Measurements from ENCODE around the gene CTSL.
"Not testable (repeated sequence)": the region's sequence is repeated elsewhere in the genome, so short reads cannot be mapped to it uniquely, and the experiment has no call there.

The CTSL gene

DNA sequence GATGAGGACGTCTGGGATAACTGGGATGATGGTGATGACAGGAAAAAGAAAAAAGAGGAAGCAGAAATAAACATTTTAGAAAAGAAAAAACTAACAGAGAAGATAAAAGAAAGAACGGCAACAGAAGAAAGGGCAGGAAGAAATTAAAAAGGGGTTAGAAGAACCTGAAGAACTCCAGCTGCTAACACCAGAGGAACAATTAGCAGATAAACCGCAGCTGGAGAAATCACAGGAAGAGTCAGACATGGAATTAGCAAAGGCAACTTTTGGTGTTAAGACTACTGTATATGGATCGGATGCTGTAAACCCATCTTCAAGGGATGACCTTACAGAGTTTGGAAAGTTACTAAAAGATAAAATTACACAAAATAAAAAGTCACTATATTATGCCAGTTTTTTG is 15.4 kb downstream of the CTSL start:
- TF ChIP-seq, protein P1, sequence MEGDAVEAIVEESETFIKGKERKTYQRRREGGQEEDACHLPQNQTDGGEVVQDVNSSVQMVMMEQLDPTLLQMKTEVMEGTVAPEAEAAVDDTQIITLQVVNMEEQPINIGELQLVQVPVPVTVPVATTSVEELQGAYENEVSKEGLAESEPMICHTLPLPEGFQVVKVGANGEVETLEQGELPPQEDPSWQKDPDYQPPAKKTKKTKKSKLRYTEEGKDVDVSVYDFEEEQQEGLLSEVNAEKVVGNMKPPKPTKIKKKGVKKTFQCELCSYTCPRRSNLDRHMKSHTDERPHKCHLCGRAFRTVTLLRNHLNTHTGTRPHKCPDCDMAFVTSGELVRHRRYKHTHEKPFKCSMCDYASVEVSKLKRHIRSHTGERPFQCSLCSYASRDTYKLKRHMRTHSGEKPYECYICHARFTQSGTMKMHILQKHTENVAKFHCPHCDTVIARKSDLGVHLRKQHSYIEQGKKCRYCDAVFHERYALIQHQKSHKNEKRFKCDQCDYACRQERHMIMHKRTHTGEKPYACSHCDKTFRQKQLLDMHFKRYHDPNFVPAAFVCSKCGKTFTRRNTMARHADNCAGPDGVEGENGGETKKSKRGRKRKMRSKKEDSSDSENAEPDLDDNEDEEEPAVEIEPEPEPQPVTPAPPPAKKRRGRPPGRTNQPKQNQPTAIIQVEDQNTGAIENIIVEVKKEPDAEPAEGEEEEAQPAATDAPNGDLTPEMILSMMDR (IDR thresholded peaks at IDR 0.05; ENCODE audit: low read length, missing control alignments) = no peak
- DNase-seq (ENCODE audit: low read depth) = no peak

DNA sequence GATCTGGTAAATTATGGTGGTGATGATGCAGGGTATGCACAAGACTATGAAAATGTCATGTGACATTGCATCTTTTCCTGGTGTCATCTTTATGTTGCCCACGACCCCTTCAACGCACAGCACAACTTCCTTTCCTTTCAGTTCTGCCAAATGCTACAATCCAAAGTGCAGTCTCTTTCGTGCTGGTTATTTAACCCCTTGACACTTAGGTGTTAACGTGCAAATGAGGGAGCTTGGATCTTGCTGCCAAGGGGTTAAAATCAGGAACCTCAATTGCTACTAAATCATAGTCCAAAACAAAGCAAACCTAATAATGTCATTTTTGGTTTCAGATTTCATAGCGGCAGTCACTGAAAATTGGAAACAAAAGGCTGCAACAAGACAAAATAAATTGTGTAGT is 16.0 kb downstream of the CTSL start:
- TF ChIP-seq, protein P1 (IDR thresholded peaks at IDR 0.05; ENCODE audit: low read length, missing control alignments) = no peak
- DNase-seq (ENCODE audit: low read depth) = no peak
- H3K4me3 ChIP-seq (replicated peaks; ENCODE audit: low read depth, low read length) = no peak overlapping the region

More for the DNA sequence above, 15.4 kb downstream of the CTSL start:
- H3K4me3 ChIP-seq (replicated peaks; ENCODE audit: low read depth, low read length) = no peak overlapping the region

DNA sequence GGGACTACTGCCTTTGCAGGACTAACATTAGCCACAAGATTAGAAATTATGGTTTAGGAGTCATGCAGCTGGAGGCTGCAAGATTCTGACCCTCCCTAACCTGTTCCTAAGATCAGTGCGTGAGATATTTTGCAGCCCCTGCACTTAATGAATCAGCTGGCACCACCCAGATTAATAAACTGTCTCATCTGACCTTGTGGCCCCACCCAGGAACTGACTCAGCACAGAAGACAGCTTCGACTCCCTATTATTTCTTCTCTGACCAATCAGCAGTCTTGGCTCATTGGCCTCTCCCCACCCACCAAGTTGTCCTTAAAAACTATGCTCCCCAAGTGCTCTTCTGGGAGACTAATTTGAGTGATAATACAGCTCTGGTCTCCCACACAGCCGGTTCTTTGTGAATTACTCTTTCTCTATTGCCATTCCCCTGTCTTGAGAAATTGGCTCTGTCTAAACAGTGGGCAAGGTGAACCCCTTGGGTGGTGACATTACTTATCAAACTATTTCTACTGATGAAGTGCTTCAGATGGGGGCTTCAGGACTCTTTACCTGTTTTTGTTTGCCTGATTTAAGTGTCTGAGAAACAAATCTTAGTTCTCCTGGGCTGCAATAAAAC is 17.0 kb downstream of the CTSL start:
- no peak overlapping the region for H3K4me3 ChIP-seq (replicated peaks; ENCODE audit: low read depth, low read length)
- TF ChIP-seq, protein P1 (IDR thresholded peaks at IDR 0.05; ENCODE audit: low read length, missing control alignments) = no peak
- DNase-seq (ENCODE audit: low read depth) = no peak

DNA sequence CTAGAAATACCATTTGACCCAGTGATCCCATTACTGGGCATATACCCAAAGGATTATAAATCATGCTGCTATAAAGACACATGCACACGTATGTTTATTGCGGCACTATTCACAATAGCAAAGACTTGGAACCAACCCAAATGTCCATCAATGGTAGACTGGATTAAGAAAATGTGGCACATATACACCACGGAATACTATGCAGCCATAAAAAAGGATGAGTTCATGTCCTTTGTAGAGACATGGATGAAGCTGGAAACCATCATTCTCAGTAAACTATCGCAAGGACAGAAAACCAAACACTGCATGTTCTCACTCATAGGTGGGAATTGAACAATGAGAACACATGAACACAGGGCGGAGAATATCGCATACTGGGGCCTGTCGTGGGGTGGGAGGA is 18.3 kb downstream of the CTSL start:
- not testable (repeated sequence) for DNase-seq (ENCODE audit: low read depth)

DNA sequence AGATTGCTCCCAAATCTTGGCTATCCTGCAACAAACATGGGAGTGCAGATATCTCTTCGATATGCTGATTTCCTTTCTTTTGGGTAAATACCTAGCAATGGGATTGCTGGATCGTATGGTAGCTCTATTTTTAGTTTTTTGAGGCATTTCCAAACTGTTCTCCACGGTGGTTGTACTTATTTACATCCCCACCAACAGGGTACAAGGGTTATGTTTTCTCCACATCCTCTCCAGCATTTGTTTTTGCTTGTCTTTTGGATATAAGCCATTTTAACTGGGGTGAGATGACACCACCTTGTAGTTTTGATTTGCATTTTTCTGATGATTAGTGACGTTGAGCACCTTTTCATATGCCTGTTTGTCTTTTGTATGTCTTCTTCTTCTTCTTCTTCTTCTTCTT is 20.3 kb downstream of the CTSL start:
- TF ChIP-seq, protein P1 (IDR thresholded peaks at IDR 0.05; ENCODE audit: low read length, missing control alignments) = no peak
- no peak overlapping the region for H3K4me3 ChIP-seq (replicated peaks; ENCODE audit: low read depth, low read length)

More for the DNA sequence above, 18.3 kb downstream of the CTSL start:
- not testable (repeated sequence) for H3K4me3 ChIP-seq (replicated peaks; ENCODE audit: low read depth, low read length)

DNA sequence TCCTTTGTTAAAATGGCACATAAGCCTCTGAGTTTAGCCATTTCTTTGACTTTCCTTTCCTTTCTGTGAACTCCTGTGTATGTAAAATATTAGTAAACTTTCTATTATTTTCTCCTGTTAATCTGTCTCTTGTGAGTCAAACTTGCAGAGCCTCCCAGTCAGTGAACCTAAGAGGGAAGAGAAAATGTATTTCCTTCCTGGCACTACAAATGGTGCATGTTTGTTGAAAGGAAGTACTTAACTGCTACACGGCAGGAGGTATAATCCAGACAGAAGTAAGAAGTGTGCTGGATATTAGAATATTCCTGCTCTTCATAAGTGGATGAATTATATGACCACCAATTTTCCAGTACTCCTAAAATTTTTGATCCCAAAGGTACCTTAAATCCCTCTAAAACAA is 23.0 kb downstream of the CTSL start:
- DNase-seq (ENCODE audit: low read depth) = no peak
- TF ChIP-seq, protein P1 (IDR thresholded peaks at IDR 0.05; ENCODE audit: low read length, missing control alignments) = no peak
- H3K4me3 ChIP-seq (replicated peaks; ENCODE audit: low read depth, low read length) = no peak overlapping the region

More for the DNA sequence above, 20.3 kb downstream of the CTSL start:
- DNase-seq (ENCODE audit: low read depth) = no peak

DNA sequence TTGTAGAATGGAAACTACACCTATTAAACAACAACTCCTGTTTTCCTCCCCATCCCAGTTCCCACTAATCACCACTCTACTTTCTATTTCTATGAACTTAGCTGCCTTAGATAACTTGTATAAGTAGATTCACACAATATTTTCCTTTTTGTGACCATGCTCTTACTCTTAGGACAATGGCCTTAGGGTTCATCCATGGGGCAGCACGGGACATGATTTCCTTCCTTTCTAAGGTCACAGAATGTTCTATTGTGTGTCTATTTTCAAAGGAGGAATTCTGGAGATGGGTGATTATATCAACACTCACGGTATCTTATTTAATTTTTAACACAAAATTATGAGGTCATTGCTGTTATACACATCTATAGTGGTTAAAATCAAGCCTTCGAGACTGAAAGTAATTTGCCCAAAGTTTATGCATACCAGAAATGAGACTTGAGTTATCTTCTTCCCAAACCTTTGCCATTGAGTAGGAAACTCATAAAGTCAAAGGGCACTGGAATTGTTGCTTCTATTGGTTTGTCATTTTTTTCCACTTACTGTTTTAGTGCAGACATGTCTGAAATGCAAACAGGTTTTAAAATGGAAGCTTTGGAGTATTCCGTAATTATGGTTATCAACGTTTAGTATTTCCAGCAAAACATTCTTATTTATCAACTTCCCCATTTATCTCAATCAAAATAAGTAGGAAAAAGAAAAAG is 23.6 kb downstream of the CTSL start:
- no peak overlapping the region for H3K4me3 ChIP-seq (replicated peaks; ENCODE audit: low read depth, low read length)
- DNase-seq (ENCODE audit: low read depth) = no peak
- TF ChIP-seq, protein P1 (IDR thresholded peaks at IDR 0.05; ENCODE audit: low read length, missing control alignments) = no peak

All from fibroblast of pulmonary artery (primary cell).